GM21515 (cell line): ENCODE results near the gene ANKRD11.

Experiments used
- ATAC-seq: cut with Tn5 transposase; IDR thresholded peaks from one replicate; pipeline ENCODE4 v1.9.1; 2021; ENCODE audit not compliant: unreplicated experiment

ANKRD11 gene

DNA sequence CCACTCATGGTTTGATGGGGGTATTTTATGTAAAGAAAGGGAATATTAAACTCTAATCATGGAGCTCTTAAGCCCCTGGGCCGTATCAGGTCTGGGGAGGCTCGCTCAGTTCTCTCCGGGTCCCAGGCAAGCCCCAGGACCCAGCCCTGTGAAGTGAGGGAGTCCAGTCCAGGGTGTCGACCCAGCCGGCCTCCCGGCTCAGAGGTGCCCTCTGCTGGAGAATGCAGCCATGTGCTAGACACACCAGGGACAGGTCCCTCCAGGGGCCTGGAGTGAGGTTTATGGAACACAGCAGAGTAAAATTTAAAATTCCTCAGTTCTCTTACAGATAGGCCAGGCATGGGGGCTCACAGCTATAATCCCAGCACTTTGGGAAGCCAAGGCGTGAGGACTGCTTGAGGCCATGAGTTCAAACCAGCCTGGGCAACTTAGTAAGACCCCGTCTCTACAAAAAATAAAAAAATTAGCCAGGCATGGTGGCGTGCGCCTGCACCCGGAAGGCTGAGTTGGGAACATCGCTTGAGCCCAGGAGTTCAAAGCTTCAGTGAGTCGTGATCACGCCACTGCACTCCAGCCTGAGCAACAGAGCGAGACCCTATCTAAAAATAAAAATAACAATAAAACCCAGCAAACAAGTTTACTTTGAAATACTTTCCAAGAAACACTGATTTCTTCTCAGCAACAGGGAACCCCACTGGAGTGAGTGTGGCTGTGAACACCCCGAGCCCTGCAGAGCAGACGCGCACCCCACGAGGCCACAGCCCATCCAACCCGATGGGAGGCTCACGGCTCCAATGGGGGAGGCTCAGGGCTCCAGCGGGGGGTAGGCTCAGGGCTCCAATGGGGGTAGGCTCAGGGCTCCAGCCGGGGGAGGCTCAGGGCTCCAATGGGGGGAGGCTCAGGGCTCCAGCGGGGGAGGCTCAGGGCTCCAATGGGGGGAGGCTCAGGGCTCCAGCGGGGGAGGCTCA lies 200.6 kb downstream of the ANKRD11 start:
- ATAC-seq: no peak

DNA sequence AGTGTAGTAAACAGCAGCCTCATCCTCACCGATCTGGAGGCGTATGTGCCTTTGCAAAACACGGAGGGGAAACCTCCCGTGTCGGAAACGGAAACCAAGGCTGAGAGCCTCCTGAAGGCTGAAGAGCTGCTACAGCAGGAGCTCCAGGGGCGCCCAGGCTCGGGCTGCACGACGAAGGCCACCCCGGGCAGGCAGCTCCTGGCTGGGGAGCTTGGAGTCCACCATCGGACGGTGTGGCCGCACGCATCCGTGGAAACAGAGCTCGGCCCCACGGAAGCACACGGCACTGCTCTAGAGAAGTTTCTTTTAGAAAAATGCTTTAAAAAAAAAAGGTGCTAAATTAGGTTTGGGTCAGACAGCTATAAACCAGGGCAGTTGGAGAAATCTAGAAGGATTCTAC lies 201.4 kb downstream of the ANKRD11 start:
- no peak for ATAC-seq

DNA sequence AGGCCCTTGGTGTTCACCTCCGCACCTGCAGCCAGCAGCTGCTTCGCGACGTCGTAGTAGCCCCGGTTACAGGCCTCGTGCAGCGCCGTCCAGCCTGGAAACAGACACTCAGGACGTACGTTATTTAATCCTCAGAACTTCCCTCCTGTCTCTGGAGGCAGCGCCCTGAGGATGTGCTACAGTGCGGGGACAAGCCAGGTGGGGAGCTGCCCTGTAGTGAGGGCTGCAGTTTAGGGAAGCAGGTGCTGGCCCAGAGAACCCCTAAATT lies 201.8 kb downstream of the ANKRD11 start:
- no peak for ATAC-seq

DNA sequence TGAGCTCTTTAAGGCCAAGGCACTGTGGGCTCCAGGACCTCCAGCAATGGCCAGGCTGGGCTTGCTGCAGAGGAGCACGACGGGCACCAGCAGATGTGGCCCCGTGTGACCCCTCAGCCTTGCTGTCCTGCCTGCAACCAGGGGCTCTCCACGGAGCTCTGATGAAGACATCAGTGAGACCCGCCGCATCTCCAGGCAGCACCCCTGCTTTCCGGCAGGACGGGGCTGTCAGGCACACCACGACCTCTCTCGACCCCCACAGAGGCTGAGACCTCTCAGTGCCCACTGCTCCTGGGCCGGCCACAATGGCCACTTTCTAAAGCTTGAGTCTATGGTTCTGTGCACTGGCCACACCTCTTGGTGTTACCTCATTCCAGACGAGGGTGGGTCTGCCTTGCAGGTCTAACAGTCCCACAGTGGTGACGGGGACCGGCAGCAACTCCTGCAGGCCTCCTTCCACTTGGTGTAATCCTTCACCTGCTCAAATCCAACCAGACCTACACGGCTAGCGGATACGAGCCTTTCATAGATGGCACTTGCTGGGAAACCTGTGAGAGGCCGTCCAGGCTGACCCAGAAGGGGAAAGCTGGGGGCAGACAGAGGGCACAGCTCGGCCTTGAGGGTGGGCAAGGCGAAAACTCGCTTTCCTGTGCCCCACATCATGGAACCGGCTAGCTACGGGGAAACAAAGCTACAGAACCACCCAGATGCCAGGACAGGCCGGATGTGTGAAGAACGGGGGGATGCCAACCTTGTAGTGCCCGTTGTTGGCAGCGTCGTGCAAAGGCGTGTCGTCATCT lies 202.4 kb downstream of the ANKRD11 start:
- no peak for ATAC-seq

DNA sequence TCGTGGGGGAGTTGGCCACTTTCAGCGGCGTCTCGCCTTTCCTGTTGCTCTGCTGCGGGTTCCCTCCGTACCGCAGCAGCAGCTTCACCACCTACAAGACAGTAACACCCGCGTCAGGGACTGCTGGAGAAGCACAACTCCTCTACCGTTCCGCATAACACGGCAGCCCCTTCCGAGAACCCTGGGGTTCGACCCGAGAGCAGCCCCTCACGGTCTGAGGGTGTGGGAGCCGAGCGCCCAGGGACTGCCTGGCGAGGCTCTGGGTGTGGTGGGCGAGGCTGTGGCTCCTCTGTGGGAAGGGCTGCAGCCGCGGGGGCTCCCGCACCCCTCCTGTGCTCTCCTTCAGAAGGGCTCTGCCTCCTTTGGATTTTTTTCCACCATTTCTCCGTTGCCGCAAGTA lies 204.3 kb downstream of the ANKRD11 start:
- no peak for ATAC-seq

DNA sequence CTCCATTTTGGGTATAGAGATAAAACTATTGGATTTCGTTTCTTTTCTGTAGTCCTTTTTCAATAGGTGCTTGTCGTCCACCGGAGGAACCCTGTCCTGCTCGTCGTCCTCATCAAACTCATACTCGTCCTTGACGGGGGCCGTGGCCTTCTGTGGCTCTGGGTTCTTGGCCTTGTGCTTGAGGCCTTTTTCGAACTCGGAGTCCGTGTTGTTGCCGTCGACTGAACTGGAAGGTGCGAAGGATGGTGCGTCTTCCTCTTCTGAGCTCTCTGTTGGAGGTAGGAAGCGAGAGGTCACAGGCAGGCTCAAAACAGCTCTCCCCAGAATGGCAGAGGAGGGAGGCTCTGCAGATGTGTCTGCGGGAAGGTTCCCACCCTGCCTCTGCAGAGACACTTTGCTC lies 205.0 kb downstream of the ANKRD11 start:
- no peak for ATAC-seq

DNA sequence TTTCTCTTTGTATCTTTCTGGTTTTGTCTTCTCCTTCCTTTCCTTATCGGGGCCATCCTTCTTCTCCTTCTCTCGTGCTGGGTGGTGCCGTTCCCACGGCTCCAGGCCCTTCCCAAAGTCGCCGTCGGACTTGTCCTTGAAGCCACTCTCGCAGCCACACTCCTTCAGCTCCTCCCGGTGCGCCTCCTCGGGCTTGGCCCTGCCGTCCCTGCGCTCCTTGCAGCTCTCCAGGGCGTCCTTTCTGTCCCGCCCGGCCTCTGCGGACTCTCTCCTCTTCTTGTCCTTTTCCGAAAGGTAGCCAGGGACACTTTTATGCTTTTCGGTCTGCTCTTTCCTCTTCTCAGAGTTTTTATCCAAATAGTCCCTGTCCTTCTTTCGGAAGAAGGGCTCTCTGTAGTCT lies 206.9 kb downstream of the ANKRD11 start:
- ATAC-seq: no peak

DNA sequence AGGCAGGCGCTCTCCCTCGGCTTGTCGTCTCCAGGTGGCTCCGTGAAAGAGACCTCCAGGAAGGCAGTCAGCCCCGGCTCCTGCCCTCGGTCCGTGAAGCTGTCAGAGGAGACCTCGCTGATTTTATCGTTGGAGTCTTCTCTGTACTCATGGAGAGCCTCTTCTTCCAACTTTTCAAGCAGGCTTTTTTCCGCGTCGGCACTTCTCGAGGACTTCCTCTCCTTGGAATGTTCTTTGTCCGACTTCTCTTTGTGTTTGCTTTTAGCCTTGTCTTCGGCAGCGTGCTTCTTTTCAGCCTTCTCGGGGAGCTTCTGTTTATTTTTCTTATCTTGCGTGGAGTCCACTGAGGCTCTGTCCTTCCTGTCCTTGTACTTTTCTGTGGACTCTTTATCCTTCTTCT lies 207.8 kb downstream of the ANKRD11 start:
- ATAC-seq: no peak

DNA sequence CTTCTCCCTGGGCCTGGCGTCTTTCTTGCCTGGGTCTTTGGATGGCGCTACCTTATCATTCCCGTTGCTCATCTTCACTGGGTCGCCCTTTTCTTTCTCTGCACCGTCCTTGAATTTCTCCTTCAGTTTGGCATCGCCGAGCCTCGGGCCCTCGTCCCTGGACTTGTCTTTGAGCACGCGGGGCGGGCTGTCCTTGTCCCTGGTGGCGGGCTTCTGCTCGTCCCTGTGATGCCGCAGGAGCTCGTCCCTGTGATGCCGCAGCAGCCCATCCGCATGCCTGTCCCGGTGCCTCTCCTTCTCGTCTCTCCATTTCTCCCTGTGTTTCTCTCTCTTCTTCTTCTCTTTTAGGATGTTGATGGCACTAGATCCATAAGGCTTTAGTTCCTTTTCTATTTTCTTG lies 208.5 kb downstream of the ANKRD11 start:
- ATAC-seq: no peak

DNA sequence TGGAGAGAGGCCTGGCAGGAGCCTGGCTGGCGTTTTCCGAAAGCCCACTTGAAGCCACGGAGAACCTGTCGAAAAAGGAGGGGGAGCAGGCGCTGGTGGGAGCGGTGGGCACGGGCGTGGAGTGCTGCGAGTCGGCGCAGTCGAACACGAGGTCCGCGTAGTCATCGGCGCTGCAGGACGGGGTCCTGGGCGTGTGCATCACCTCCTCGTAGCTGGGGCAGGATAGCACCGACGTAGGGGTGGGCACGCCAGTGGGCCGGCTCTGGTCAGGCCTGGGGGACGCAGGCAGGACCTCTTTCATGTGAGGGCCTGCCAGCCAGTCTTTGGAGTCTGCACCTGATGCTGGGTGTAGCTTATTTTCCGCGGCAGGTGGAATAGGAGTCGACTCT lies 209.2 kb downstream of the ANKRD11 start:
- no peak for ATAC-seq

DNA sequence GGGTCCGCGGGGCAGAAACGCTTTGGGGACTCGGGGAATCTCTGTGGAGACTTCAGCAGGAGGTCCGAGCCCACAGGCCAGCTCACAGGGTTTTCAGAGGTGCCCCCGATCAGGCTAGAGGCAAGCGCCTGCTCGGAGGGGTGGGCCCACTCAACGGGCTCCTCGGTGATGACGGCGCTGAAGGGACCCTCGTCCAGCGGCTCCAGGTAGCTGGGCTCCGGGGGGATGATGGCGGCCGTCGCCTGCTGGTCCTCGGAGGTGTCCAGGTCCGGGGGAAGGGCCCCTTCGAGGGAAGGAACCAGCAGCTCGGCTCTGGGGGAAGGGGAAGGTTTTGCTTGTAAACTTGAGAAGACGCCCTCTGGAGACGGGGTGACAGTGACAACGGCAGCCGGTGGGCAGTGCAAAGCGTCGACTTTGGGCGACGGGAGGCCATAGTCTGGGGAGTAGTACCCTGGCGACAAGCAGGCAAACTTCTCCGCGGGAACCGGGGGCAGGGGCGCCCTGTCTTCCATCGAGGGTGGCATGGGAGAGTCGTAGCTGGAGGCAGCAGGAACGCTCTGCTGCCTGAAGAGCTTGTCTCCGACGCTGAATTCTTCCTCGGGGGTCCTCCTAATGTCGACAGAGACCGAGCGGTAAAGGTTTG lies 209.7 kb downstream of the ANKRD11 start:
- ATAC-seq: no peak

DNA sequence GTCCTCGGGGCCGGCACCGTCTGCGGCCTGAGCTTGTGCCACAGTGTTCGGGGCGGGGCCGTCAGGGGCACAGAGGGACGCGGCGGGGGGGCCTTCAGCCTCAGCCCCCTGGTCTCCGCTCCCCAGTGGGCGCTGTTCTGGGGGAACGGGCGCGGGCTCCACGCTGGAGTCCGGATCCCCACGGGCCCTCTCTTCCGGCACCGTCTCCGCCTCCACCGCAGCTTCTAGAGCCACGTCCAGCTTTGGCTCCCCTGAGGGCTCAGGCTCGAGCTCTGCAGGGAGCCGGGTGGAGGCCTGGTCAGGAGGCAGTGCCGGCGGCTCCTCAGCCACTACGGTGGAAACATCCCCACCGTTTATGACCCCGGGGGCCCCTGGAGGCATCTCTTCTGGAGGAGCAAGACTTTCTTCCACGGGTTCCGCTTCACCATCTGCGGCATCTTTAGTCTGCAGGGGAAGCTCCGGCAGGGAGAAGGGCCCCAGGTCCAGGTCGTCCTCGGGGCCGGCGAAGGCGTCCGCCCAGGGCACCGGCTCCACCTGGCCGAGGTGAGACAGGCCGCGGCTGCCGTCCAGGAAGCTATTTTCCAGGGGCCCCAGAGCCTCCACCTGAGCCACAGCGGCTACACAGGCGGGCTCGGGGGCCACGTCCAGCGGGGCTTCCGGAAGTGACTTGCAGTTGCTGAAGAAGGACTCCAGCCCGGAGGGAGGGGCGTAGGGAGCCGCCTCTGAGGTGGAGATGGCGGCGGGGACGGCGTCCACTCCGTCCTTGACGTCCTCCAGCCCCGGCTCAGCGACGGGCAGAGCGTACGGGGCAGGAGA lies 210.5 kb downstream of the ANKRD11 start:
- ATAC-seq: no peak

DNA sequence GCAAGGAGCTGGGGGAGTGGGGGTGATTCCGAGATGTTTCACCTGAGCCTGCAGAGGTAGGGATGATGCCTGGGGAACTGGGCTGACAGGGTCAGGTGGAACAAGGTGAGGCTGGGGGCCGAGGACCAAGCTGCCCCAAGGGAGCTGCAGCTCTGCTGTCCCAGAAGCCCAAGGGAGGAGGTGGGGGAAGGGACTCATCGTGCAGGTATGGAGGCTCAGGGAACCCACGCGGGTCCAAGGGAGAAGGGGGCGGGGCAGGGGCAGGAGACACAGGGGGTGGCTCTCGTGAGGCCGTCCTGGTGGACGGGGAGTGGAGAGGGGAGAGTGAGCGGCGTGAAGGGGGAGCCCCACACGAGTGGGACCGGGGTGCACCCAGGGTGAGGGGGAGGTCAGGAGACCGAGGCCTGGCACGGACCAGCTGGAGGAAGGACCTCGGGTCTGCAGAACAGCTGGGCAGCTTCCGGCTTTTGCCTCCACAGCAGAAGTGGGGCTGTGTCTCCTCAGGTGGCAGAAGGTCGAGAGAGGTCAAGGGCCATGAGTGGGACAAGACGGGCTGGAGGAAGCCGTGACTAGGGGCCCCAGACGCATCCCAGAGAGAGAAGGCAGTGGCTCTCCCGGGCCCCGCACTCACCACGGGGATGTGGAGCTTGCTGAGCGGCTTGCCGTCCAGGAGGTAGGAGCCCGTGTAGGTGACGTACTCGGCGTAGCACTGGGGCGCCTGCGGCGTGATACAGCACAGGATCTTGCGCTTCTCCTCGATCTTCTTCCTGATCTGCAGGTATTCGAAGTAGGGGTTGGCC lies 211.7 kb downstream of the ANKRD11 start:
- no peak for ATAC-seq

DNA sequence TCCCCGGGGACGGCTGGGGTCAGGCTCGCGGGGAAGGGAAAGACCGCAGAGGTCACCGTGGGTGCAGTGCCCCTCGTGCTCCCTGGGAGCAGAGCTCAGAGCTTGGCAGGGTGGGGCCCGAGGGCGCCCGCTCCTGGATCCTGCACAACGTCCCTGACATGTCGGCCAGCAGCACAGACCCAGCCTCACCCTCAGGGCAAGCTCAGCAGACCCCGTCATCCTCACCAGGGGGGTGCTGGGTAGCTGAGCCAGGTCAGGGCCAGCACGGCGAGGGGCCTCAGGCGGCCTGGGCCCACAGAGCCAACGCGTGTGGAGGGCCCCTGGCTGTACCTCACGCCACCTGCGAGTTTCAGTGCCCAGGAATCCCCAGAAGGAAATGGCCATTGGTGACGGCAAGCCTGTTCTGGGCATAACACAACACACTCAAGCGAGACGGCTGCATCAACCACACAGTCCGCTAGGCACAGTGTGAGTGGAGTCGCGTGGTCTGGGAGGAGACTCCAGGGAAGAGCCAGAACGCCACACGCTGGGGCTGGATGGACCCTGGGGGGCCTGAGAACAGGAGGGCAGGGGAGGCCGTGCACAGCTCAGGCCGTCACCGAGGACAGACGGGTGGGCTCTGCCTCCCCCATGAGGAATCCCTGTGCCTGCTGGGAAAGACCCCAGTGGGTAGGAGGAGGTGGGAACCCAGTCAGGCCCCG lies 212.6 kb downstream of the ANKRD11 start:
- no peak for ATAC-seq

DNA sequence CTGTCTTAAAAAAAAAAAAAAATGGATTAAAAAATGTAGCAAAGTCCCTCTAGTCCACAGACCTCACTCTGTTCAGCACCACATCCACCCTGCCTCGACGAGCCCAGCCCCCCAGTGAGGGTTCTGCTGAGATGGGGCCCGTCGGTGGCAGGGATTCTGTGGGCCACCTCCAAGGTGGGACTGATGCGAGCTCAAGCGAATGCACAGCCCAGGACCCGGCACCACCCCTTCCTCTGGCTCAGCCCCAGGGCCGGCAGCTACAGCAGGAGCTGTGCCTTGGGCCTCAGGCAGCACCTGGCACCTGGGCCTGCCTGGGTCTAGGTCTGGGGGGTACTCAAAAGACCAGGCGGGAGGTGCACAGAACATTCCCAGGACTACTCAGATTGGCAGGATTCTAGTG lies 213.3 kb downstream of the ANKRD11 start:
- ATAC-seq: no peak

DNA sequence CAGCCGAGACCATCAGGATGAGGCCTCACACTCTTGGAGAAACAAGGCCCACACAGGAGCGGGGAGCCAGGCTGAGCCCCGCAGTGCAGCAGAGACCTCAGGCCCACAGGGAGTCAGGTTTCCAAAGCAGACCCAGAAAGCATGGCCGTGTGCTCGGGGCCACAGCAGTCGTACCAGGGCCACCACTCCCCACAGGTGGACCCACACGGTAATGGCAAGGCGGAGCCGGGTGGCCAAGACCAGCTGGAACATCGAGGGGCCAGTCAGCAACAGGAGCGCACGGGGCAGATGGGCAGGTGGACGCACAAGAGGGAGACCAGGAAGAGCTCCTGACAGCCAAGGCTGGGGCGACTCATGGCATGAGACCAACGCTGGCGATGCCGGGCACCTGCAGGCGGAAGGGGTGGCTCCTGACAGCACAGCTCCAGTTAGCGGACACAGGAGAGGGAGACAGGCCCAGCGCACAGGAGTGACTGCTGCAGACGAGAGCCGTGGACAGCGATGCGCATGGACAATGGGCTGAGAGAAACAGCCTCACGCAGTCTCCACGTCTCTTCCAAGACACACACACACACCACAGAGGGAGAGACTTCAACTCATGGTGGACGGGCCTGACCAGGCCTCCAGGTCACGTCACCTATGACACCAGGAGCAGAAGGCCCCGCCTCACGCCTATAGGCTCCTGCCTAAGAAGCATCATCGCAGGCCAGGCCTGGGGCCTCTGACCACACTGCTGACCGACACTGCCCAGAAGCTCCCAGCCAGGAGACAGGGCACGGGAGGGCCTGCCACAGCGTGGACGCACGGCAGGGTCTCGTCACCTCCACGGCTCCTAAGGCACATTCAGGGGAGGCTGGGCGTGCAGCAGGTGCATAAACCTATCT lies 214.3 kb downstream of the ANKRD11 start:
- ATAC-seq: no peak

DNA sequence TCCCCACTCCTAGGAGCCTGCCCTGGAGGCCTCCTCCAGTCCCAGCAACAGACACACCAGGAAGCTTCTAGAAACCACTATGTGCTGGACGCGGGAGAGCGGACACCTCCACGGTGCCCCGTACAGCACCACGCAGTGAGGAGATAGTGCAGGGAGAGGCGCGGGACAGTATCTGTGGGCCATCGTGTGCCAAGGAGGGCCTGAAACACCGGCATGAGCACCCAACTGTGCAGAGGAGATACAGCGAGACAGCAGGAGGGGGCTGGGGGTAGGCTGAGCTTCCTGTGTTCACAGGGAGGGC lies 215.1 kb downstream of the ANKRD11 start:
- ATAC-seq: no peak

DNA sequence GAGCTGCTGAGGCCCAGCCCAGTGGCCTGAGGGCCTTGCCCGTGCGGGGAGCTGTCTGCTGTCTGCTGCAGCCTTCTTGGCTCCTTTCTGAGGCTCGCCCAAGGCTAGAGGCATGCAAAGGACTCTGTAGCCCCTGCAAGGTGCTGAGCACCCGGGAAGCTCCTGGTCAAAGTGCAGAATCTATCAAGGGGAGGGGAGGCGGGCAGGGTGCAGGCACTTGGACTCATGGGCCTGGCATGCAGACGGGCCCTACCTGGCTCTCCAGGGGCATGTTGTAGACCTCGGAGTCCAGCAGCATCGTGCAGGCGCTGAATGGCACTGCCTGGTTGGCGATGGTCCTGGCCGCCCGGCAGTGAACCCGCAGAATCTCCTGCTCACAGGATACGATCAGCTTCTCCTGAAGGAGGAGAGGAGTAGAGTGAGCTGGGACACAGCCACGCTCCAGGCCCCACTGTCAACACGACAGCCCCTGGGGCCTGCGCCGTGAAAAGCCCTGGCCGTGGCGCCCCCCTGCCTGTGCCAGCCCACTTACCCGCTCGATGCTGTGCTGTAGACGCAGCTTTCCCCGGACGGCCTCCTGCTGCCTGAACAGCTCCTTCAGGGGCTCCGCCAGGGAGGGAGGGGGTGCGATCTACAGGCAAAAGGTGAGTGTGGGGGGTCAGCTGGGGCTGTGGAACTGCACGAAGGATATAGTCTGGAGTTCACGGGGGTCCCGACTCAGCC lies 215.6 kb downstream of the ANKRD11 start:
- no peak for ATAC-seq
